GM11168 (cell line): ENCODE data around the gene ZNF462.
"Not testable (repeated sequence)": the region's sequence is repeated elsewhere in the genome, so short reads cannot be mapped to it uniquely, and the experiment has no call there.

Source experiments
- in situ Hi-C: fragments of 300-500 bp; cut with MboI; formaldehyde crosslinking; loops from one replicate; pipeline ENCODE4 v1.12.0; 2022; ENCODE audit warnings: low sequenced_read_pairs; ENCODE audit not compliant: unreplicated experiment

ZNF462 gene

GRCh38 chr9:106886111-106887046 lies 23.4 kb downstream of the ZNF462 start:
- in situ Hi-C loops = no loop called here

- in situ Hi-C loops = no loop called here
Measured at GRCh38 chr9:106887066-106887465, 24.1 kb downstream of the ZNF462 start.

- in situ Hi-C loops = no loop called here
Measured at GRCh38 chr9:106889061-106889590, 26.2 kb downstream of the ZNF462 start.

- in situ Hi-C loops = no loop called here
Measured at GRCh38 chr9:106890608-106891007, 27.6 kb downstream of the ZNF462 start.

- in situ Hi-C loops = no loop called here
Measured at GRCh38 chr9:106891286-106891685, 28.3 kb downstream of the ZNF462 start.

GRCh38 chr9:106892632-106893031 lies 29.7 kb downstream of the ZNF462 start:
- in situ Hi-C loops = no loop called here

GRCh38 chr9:106893088-106893487 lies 30.1 kb downstream of the ZNF462 start:
- in situ Hi-C loops = no loop called here

GRCh38 chr9:106896695-106897094 lies 33.7 kb downstream of the ZNF462 start:
- in situ Hi-C loops = no loop called here

- in situ Hi-C loops = no loop called here
Measured at GRCh38 chr9:106897236-106897635, 34.3 kb downstream of the ZNF462 start.

GRCh38 chr9:106897751-106898150 lies 34.8 kb downstream of the ZNF462 start:
- in situ Hi-C loops = no loop called here

- in situ Hi-C loops = not testable (repeated sequence)
Measured at GRCh38 chr9:106900523-106900922, 37.6 kb downstream of the ZNF462 start.

GRCh38 chr9:106906129-106906528 lies 43.2 kb downstream of the ZNF462 start:
- in situ Hi-C loops = no loop called here

GRCh38 chr9:106911951-106912350 lies 49.0 kb downstream of the ZNF462 start:
- in situ Hi-C loops = no loop called here

GRCh38 chr9:106913276-106913675 lies 50.3 kb downstream of the ZNF462 start:
- in situ Hi-C loops = no loop called here

- in situ Hi-C loops = no loop called here
Measured at GRCh38 chr9:106915851-106916250, 52.9 kb downstream of the ZNF462 start.

- in situ Hi-C loops = no loop called here
Measured at GRCh38 chr9:106916466-106917235, 53.7 kb downstream of the ZNF462 start.

- in situ Hi-C loops = no loop called here
Measured at GRCh38 chr9:106918825-106919509, 56.0 kb downstream of the ZNF462 start.

GRCh38 chr9:106920091-106920490 lies 57.1 kb downstream of the ZNF462 start:
- in situ Hi-C loops = no loop called here

- in situ Hi-C loops = no loop called here
Measured at GRCh38 chr9:106920701-106921283, 57.8 kb downstream of the ZNF462 start.

GRCh38 chr9:106921341-106921899 lies 58.5 kb downstream of the ZNF462 start:
- in situ Hi-C loops = no loop called here
